OCI-LY7 (cell line): Measurements from ENCODE around the gene CFAP298. TPM values are rescaled to one million over a fixed set of nuclear protein-coding genes. Genes with fewer than 3 reads are reported as not detected.

ENCODE experiments used
- BruUV-seq: library from RNA; stranded (reverse); fragments of 400-500 nt; replicated peaks from 2 replicates; lab custom pipeline; 2021; lab: Mats Ljungman, UMichigan
- CTCF ChIA-PET: fragments of 300-600 bp; sonication (Branson Sonifier 250); formaldehyde crosslinking; loops from one replicate; lab custom pipeline; 2022; ENCODE audit warnings: antibody characterized with exemption; ENCODE audit not compliant: unreplicated experiment; lab: Charles Lee
- POLR2A ChIA-PET: fragments of 300-600 bp; sonication (Branson Sonifier 250); formaldehyde crosslinking; loops from one replicate; lab custom pipeline; 2022; ENCODE audit warnings: antibody characterized with exemption; lab: Charles Lee
- DNase-seq: peaks from one replicate; pipeline ENCODE4 v3.0.0-alpha.2; 2015; ENCODE audit warnings: low spot score
- H2AFZ ChIP-seq: fragments of 200-600 bp; sonication (generic), shearing (Covaris generic); 2 replicates; pipeline ENCODE4 v1.6.1; 2014; ENCODE audit warnings: mild to moderate bottlenecking, antibody characterized with exemption, low read length, moderate library complexity
- H3K27ac ChIP-seq: fragments of 200-600 bp; sonication (generic); 2 replicates; pipeline ENCODE4 v1.5.1; 2014; ENCODE audit warnings: mixed run types, low read depth, mild to moderate bottlenecking, moderate library complexity, low read length, inconsistent platforms; ENCODE audit not compliant: poor library complexity, severe bottlenecking
- H3K36me3 ChIP-seq: fragments of 200-600 bp; sonication (generic); 2 replicates; pipeline ENCODE4 v1.6.1; 2014; ENCODE audit warnings: mild to moderate bottlenecking, antibody characterized with exemption, low read length, moderate library complexity, mixed read lengths; ENCODE audit not compliant: insufficient read depth
- H3K4me1 ChIP-seq: fragments of 200-600 bp; sonication (generic); 2 replicates; pipeline ENCODE4 v1.5.1; 2014; ENCODE audit warnings: mild to moderate bottlenecking, low read length; ENCODE audit not compliant: insufficient read depth, poor library complexity, severe bottlenecking
- H3K4me2 ChIP-seq: fragments of 200-600 bp; sonication (generic); 2 replicates; pipeline ENCODE4 v1.6.1; 2014; ENCODE audit warnings: mild to moderate bottlenecking, low read length
- H3K4me3 ChIP-seq: fragments of 200-600 bp; sonication (generic); 2 replicates; pipeline ENCODE4 v1.5.1; 2014; ENCODE audit warnings: mild to moderate bottlenecking, low read depth, low read length; ENCODE audit not compliant: poor library complexity, severe bottlenecking
- H3K79me2 ChIP-seq: fragments of 200-600 bp; sonication (generic); 2 replicates; pipeline ENCODE4 v1.6.1; 2016; ENCODE audit warnings: low read depth, mild to moderate bottlenecking, low read length, moderate library complexity, mixed read lengths; ENCODE audit not compliant: insufficient read depth
- H3K9me2 ChIP-seq: fragments of 200-600 bp; sonication (generic); 2 replicates; pipeline ENCODE4 v1.6.1; 2016; ENCODE audit warnings: mild to moderate bottlenecking, low read length, mixed read lengths; ENCODE audit not compliant: insufficient read depth
- H3K9me3 ChIP-seq: fragments of 200-600 bp; sonication (generic); 2 replicates; pipeline ENCODE4 v1.6.1; 2014; ENCODE audit warnings: mild to moderate bottlenecking, mixed run types, low read length, mixed read lengths
- H4K20me1 ChIP-seq: fragments of 200-600 bp; sonication (generic); 2 replicates; pipeline ENCODE4 v1.6.1; 2014; ENCODE audit warnings: mild to moderate bottlenecking, antibody characterized with exemption, low read length, moderate library complexity, mixed read lengths; ENCODE audit not compliant: insufficient read depth
- CTCF ChIP-seq: fragments of 200-600 bp; sonication (generic); conservative IDR thresholded peaks from 2 replicates; pipeline ENCODE4 v1.5.1; 2014; ENCODE audit warnings: mild to moderate bottlenecking, antibody characterized with exemption, low read length, moderate library complexity, mixed read lengths
- EZH2phosphoT487 ChIP-seq: fragments of 200-600 bp; sonication (generic); IDR thresholded peaks from 2 replicates; pipeline ENCODE4 v1.6.1; 2018; ENCODE audit warnings: low read depth, borderline replicate concordance, mild to moderate bottlenecking, mixed run types, antibody characterized with exemption, low read length, moderate library complexity, mixed read lengths
- intact Hi-C: fragments of 100-400 bp; cut with micrococcal nuclease; formaldehyde crosslinking; loops from one replicate; pipeline ENCODE4 v1.10.0; 2022; ENCODE audit not compliant: unreplicated experiment
- total RNA-seq, 2 experiments: library from RNA; depleted of rRNA in 1 of 2; stranded (reverse); fragments of >200 nt in 1 of 2; shearing (Covaris generic) in 1 of 2; gene quantifications; 2 replicates each; pipeline ENCODE4 v1.2.3, GENCODE V29; 2014 to 2022

The CFAP298 gene
- total RNA-seq, 2 experiments from 2014 or later: 43.6 to 64.2 TPM

- no peaks in the 10 kb centered on the region for H4K20me1 ChIP-seq
- no peak overlapping the region for H2AFZ ChIP-seq
- H3K4me1 ChIP-seq: peaks cover 12% of the 10 kb centered on the region
- ChIA-PET CTCF (no interaction called here), POLR2A (interaction anchor here (0.6 kb wide), 1 partner anchor 54 kb away, joined by 6 read pairs; no protein-coding TSS in a partner anchor)
- DNase-seq: no peak
- H3K4me2 ChIP-seq: no peak overlapping the region
- no peak overlapping the region for H3K4me3 ChIP-seq
- BruUV-seq: no TSS peak
- no peaks in the 10 kb centered on the region for H3K79me2 ChIP-seq
- no peak overlapping the region for H3K27ac ChIP-seq
- intact Hi-C loops: loop anchor here (5.0 kb wide), 1 partner anchor 165 kb away; no protein-coding TSS in a partner anchor
- no peaks in the 10 kb centered on the region for H3K9me3 ChIP-seq
- no peaks in the 10 kb centered on the region for H3K36me3 ChIP-seq
- TF ChIP-seq CTCF (no peak), EZH2phosphoT487 (no peak)
- H3K9me2 ChIP-seq: no peaks in the 10 kb centered on the region
These were observed 44.6 kb downstream of the CFAP298 start for GRCh38 chr21:32567626-32568025.

- no peak overlapping the region for H3K27ac ChIP-seq
- no TSS peak for BruUV-seq
- no peak overlapping the region for H3K4me3 ChIP-seq
- no peak overlapping the region for H2AFZ ChIP-seq
- TF ChIP-seq CTCF: no peak
- no peak for TF ChIP-seq EZH2phosphoT487
- POLR2A ChIA-PET: no interaction called here
- no peak for DNase-seq
- H3K79me2 ChIP-seq: no peaks in the 10 kb centered on the region
- intact Hi-C loops: loop anchor here (5.0 kb wide), 1 partner anchor 165 kb away; no protein-coding TSS in a partner anchor
- no peaks in the 10 kb centered on the region for H3K9me2 ChIP-seq
- H3K4me2 ChIP-seq: no peak overlapping the region
- peaks cover 8% of the 10 kb centered on the region for H3K4me1 ChIP-seq
- no peaks in the 10 kb centered on the region for H3K9me3 ChIP-seq
- no peaks in the 10 kb centered on the region for H4K20me1 ChIP-seq
- CTCF ChIA-PET: no interaction called here
- H3K36me3 ChIP-seq: no peaks in the 10 kb centered on the region
These were observed 45.3 kb downstream of the CFAP298 start for GRCh38 chr21:32566741-32567389.

GRCh38 chr21:32565856-32566465 lies 46.2 kb downstream of the CFAP298 start:
- no peak overlapping the region for H3K4me2 ChIP-seq
- BruUV-seq: no TSS peak
- no peaks in the 10 kb centered on the region for H3K9me3 ChIP-seq
- no peak for TF ChIP-seq EZH2phosphoT487
- TF ChIP-seq CTCF: no peak
- POLR2A ChIA-PET: no interaction called here
- H3K4me1 ChIP-seq: peaks cover 8% of the 10 kb centered on the region
- H3K79me2 ChIP-seq: no peaks in the 10 kb centered on the region
- no peaks in the 10 kb centered on the region for H3K36me3 ChIP-seq
- no peaks in the 10 kb centered on the region for H3K9me2 ChIP-seq
- DNase-seq: no peak
- CTCF ChIA-PET: no interaction called here
- H2AFZ ChIP-seq: no peak overlapping the region
- H3K27ac ChIP-seq: no peak overlapping the region
- H3K4me3 ChIP-seq: no peak overlapping the region
- intact Hi-C loops: loop anchor here (5.0 kb wide), 1 partner anchor 164 kb away; no protein-coding TSS in a partner anchor
- H4K20me1 ChIP-seq: no peaks in the 10 kb centered on the region
